ENCODE data around the gene CABLES1.
A peak's percentile ranks its signal among the peaks of the same experiment; 100 is the strongest.

Gene CABLES1

GRCh38 chr18:23114171-23114881, 21.0 kb upstream of the CABLES1 start:
- DNase-seq = no peak

GRCh38 chr18:23114911-23115310, 20.4 kb upstream of the CABLES1 start:
- DNase-seq = no peak

- DNase-seq = no peak
Measured at GRCh38 chr18:23115683-23116096, 19.6 kb upstream of the CABLES1 start.

- DNase-seq = peak; percentile 12
Measured at GRCh38 chr18:23121133-23121532, 14.2 kb upstream of the CABLES1 start.

- peak; percentile 8 for DNase-seq
Measured at GRCh38 chr18:23122334-23123229, 12.7 kb upstream of the CABLES1 start.

- DNase-seq = peak; percentile 53
Measured at GRCh38 chr18:23126376-23127056, 8.8 kb upstream of the CABLES1 start.

GRCh38 chr18:23127090-23127489, 8.2 kb upstream of the CABLES1 start:
- DNase-seq = no peak

- no peak for DNase-seq
Measured at GRCh38 chr18:23129355-23130002, 5.8 kb upstream of the CABLES1 start.

- peak; percentile 76 for DNase-seq
Measured at GRCh38 chr18:23131693-23132319, 3.5 kb upstream of the CABLES1 start.

- DNase-seq = peak; percentile 73
Measured at GRCh38 chr18:23133860-23134779, 1.2 kb upstream of the CABLES1 start.

GRCh38 chr18:23135550-23136325, 453 bp downstream of the CABLES1 start:
- DNase-seq = peak; percentile 69

GRCh38 chr18:23136326-23137096, 1.2 kb downstream of the CABLES1 start:
- DNase-seq = peak; percentile 65

- peak; percentile 3 for DNase-seq
Measured at GRCh38 chr18:23137097-23137635, 1.9 kb downstream of the CABLES1 start.

- peak; percentile 57 for DNase-seq
Measured at GRCh38 chr18:23137788-23138216, 2.5 kb downstream of the CABLES1 start.

GRCh38 chr18:23138471-23138870, 3.2 kb downstream of the CABLES1 start:
- peak; percentile 24 for DNase-seq

- DNase-seq = peak; percentile 46
Measured at GRCh38 chr18:23141104-23141999, 6.1 kb downstream of the CABLES1 start.

GRCh38 chr18:23142251-23142929, 7.1 kb downstream of the CABLES1 start:
- peak; percentile 43 for DNase-seq

Data from activated effector memory CD4-positive, alpha-beta T cell treated with anti-CD3 and anti-CD28 coated beads, Interleukin-2, amount 50 U/mL, for 16 hours (primary cell).